HAP-1 (cell line): ENCODE measurements around the gene SMIM38.

Experiments used
- DNase-seq, 2 experiments: peaks; one replicate each; pipeline ENCODE4 v3.0.0-alpha.2; 2016 to 2020; ENCODE audit warnings: low spot score in 2 of 2
- H3K27me3 ChIP-seq: fragments of 250-450 bp; sonication (Bioruptor Pico); 2 replicates; pipeline ENCODE4 v1.5.1; 2020; ENCODE audit warnings: low read depth, mild to moderate bottlenecking, moderate library complexity
- H3K36me3 ChIP-seq: fragments of 250-450 bp; sonication (Bioruptor Pico); replicated peaks from 2 replicates; pipeline ENCODE4 v1.5.1; 2020; ENCODE audit warnings: mild to moderate bottlenecking
- H3K4me1 ChIP-seq: fragments of 250-450 bp; sonication (Bioruptor Pico); 2 replicates; pipeline ENCODE4 v1.5.1; 2020; ENCODE audit warnings: mild to moderate bottlenecking
- H3K4me3 ChIP-seq: fragments of 250-450 bp; sonication (Bioruptor Pico); 2 replicates; pipeline ENCODE4 v1.5.1; 2020; ENCODE audit warnings: mild to moderate bottlenecking, moderate library complexity
- H3K9me3 ChIP-seq: fragments of 250-450 bp; sonication (Bioruptor Pico); 2 replicates; pipeline ENCODE4 v1.5.1; 2020; ENCODE audit warnings: mild to moderate bottlenecking, moderate library complexity
- in situ Hi-C: fragments of 300-500 bp; cut with MboI; formaldehyde crosslinking; loops from 3 replicates; pipeline ENCODE4 v1.14.3; 2020; ENCODE audit warnings: low sequenced_read_pairs, inconsistent platforms, mixed read lengths

SMIM38 gene

DNA sequence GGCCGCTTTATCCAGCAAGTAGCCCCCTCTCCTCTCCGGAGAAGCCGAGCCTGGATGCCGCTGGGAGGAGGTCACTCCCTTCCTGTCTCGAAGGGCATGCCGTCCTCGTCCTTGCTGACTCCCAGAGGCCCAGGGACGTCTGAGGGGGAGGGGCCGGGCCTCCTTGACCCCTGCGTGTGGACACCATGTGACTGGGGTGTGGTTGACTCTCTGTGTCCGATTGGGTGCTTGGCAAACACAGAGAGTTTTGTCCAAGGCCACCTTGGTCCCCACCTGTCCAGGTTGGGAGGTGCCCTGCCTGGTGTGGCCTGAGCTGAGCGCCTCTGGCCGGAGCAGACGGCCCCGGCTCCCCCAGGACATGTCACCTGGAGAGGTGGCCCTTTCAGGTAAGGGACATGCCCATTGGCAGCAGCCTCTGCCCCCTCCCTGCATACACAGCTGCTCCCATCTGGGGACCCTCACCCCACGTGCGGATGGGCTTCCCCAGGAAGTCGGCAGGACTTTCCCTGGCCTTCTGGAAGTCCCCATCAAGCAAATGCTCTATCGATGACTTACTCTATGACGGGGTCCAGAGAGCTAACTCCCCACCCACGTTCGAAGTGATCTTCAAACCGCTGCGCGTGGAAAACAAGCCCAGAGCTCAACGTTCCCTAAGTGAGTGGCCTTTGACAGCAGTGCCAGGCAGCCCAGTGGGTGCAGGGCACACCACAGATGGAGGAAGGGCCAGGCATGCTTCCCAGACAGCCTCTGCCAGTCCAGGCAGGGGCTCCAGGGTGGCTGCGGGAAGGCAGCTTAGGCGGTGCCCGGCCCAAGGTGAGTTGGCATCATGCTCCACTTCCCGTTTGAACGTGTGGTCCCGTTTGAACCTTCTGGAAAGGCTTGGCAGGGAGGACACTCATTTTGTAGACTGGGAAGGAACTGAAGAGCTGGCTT, at the start of gene SMIM38:
SMIM38 (plus strand) TSS at position 634 of the 933 bp plus-strand sequence. CDS start 1,912 bp downstream, outside the sequence.
- no peaks in the 10 kb centered on the region for H3K4me1 ChIP-seq
- no peak for DNase-seq
- H3K9me3 ChIP-seq, result 0 out of 2 replicates have a peak, but pooled peaks cover 3% of the 10 kb centered on the region
- H3K36me3 ChIP-seq, result no peaks in the 10 kb centered on the region
- peaks cover 15% of the 10 kb centered on the region for H3K27me3 ChIP-seq
- H3K4me3 ChIP-seq, result no peak within 1 kb of the TSS
- in situ Hi-C loops, result no loop called here

DNA sequence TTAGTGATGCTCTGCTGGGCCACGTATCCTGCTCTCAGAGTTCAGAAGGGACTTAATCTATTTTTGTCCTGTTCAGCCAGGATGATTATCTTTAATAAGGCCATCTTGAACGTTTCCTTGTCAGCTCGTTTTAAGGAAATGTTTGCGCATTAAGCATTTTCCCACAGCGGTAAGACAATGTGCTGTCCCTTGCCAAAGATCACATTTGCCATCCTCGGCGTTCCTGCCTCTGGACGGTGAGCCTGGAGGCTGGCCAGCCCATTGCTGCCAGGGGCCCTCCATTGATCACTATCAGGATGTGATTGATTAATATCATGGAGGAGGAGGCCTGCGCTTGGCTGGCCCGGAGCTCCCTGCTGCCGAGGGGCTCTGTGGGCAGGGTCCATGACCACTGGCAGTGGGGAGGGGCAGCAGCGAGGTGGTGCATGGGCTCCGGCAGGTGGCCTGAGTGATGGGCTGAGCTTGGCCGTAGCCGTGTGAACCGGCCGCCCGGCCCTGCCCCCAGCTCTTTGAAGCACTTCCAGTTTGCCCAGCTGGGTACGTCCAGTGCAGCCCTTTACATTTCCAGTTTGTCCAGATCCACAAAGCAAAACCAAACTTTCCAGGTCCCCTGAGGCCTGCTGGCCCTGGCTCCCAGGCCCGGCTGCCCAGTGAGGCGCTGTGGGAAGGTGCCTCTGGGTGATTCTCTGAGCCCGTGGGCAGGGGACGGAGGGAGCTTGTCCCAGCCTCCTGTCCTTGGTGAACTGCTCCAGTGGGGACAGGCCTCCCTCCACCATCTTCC, 49.5 kb upstream of the SMIM38 start:
- Histone ChIP-seq H3K9me3 (no peaks in the 10 kb centered on the region), H3K36me3 (no peaks in the 10 kb centered on the region), H3K4me1 (no peaks in the 10 kb centered on the region), H3K4me3 (no peak overlapping the region), H3K27me3 (peaks cover 4% of the 10 kb centered on the region; the same call in 1 of the 2 replicates)
- DNase-seq, result no peak
- in situ Hi-C loops, result loop anchor here (5.0 kb wide), 1 partner anchor 536 kb away; the partner anchor contains the start of gene CCND1

DNA sequence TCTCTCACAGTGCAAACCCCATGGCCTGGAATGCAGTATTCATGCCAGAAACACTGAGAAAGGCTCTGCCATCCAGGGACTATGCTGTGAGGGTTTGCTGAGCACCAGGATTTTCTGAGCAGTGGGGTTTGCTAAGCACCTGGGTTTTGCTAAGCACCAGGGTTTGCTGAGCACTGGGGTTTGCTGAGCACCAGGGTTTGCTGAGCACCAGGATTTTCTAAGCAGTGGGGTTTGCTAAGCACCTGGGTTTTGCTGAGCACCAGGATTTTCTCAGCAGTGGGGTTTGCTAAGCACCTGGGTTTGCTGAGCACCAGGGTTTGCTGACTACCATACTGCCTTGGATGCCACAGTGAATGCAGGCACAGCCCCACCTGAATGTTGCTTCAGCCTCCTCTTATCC, 48.3 kb upstream of the SMIM38 start:
- peaks cover 4% of the 10 kb centered on the region; the same call in 1 of the 2 replicates for H3K27me3 ChIP-seq
- H3K9me3 ChIP-seq, result no peaks in the 10 kb centered on the region
- H3K4me1 ChIP-seq, result no peaks in the 10 kb centered on the region
- H3K36me3 ChIP-seq, result no peaks in the 10 kb centered on the region
- DNase-seq, result no peak
- in situ Hi-C loops, result loop anchor here (5.0 kb wide), 1 partner anchor 535 kb away; the partner anchor contains the start of gene CCND1
- H3K4me3 ChIP-seq, result no peak overlapping the region

DNA sequence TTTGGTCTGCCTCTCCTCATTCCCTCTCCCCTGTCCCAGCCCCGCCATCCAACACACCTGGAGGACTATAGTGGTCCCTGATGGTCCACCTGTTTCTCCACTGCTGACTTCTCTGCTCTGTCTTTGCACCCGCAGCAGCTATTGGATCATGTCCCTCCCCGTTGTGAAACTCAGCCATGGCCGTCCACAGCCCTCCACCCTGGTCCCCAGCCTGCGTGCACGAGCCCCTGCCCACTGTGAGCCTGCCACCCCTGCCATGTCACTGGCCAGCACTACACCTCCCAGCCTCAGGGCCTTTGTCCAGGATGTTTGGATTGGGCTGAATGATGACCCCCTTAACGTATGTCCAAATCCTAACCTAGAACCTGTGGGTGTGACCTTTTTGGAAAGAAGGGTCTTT, 47.7 kb upstream of the SMIM38 start:
- no peak for DNase-seq
- H3K4me1 ChIP-seq, result no peaks in the 10 kb centered on the region
- in situ Hi-C loops, result loop anchor here (5.0 kb wide), 1 partner anchor 534 kb away; the partner anchor contains the start of gene CCND1
- no peaks in the 10 kb centered on the region for H3K36me3 ChIP-seq
- H3K9me3 ChIP-seq, result no peaks in the 10 kb centered on the region
- no peak overlapping the region for H3K4me3 ChIP-seq
- H3K27me3 ChIP-seq, result peaks cover 2% of the 10 kb centered on the region; the same call in 1 of the 2 replicates

DNA sequence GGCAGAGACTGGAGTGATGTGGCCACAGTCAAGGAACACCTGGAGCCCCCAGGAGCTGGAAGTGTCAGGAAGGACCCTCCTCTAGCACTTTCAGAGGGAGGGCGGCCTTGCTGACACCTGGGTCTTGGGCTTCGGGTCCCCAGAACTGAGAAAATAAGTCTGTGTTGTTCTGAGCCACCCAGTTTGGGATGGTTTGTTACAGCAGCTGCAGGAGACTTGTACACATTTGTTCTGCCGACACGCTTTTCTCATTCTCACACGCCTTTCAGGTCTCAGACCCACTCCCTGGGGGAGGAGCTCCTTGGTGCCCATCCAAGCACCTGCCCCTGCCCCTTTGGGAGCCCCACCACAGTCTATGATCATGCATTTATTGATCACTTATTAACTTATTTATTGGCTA, 47.2 kb upstream of the SMIM38 start:
- H3K4me1 ChIP-seq, result no peaks in the 10 kb centered on the region
- H3K4me3 ChIP-seq, result no peak overlapping the region
- no peak for DNase-seq
- H3K9me3 ChIP-seq, result no peaks in the 10 kb centered on the region
- in situ Hi-C loops, result loop anchor here (5.0 kb wide), 1 partner anchor 534 kb away; the partner anchor contains the start of gene CCND1
- no peaks in the 10 kb centered on the region for H3K36me3 ChIP-seq
- H3K27me3 ChIP-seq, result no peaks in the 10 kb centered on the region; the same call in 1 of the 2 replicates

DNA sequence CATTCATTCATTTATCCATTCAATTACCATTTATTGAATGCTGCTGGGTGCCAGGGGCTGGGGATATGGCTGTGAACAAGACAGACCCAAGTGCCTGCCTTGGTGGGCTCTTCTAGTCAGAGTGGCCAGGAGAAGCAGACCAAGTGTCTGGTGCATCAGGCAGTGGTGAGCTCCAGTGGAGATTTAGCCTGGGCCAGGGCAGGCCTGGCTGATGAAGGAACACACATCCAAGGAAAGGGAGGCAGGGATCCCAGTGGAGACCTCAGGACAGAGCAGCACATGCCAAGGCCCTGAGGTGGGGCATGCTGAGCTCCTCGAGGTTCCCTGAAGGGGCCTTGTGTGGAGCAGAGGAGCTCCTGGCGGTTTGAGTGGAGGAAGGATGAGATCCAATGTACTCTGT, 46.6 kb upstream of the SMIM38 start:
- Histone ChIP-seq H3K27me3 (no peaks in the 10 kb centered on the region; the same call in 1 of the 2 replicates), H3K4me3 (no peak overlapping the region), H3K36me3 (no peaks in the 10 kb centered on the region), H3K9me3 (no peaks in the 10 kb centered on the region), H3K4me1 (no peaks in the 10 kb centered on the region)
- no peak for DNase-seq
- in situ Hi-C loops, result loop anchor here (5.0 kb wide), 1 partner anchor 533 kb away; the partner anchor contains the start of gene CCND1

DNA sequence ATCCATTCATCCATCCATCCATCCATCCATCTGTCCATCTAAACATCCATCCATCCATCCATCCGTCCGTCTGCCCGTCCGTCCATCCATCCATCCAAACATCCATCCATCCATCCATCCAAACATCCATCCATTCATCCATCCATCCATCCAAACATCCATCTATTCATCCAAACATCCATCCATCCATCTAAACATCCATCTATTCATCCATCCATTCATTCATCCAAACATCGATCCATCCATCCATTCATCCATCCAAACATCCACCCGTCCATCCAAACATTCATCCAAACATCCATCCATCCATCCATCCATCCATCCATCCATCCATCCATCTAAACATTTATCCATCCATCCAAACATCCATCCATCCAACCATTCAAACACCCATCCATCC, 45.3 kb upstream of the SMIM38 start:
- H3K27me3 ChIP-seq, result no peaks in the 10 kb centered on the region; the same call in 1 of the 2 replicates

DNA sequence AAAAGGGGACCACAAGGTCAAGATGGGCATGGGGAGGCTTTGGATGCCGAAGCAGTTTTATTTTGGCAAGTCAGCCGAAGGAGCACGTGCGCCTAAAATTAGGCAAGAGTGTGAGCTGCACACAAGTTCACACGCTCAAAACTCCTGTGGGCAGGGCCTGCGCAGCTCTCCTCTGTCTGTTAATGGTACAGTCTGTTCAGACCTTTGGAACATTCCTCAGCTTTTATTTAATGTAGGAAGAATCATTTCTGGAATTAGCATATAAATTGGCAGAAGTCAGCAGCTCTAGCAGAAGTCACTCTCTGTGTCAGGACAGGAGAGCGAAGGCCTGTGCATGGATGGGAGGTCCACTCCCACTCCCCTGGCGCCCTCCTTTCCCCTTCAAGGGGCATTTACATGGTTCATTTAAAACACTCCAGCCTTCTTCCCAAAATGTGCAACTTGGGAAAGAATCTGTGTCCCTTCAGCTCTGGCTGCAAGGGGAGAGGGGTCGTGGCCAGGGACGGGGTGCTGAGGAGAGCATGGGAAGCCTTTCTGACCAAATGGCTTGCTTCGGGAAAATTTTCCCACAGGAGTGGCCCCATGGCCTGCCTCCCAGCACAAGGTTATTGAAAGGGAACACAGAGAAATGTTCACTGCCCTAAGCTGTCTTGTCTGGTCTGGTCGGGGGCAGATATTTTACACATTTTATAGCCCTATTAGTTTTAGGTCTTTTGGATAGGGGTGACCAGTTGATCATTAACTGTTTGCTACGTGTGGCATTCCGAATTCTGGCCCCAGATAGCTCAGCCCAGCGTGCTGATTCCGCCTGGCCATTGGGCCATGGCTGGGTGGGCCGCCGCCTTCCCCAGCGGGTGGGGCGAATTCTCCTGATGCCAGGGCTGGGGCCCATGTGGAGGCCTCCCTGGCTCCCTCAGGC, 43.9 kb upstream of the SMIM38 start:
- Histone ChIP-seq H3K4me1 (no peaks in the 10 kb centered on the region), H3K27me3 (no peaks in the 10 kb centered on the region), H3K4me3 (no peak overlapping the region), H3K9me3 (no peaks in the 10 kb centered on the region), H3K36me3 (no peaks in the 10 kb centered on the region)
- in situ Hi-C loops, result no loop called here
- no peak for DNase-seq

More for the DNA sequence above, 45.3 kb upstream of the SMIM38 start:
- Histone ChIP-seq H3K9me3 (no peaks in the 10 kb centered on the region), H3K4me3 (no peak overlapping the region), H3K4me1 (no peaks in the 10 kb centered on the region), H3K36me3 (no peaks in the 10 kb centered on the region)
- DNase-seq, result no peak
- in situ Hi-C loops, result no loop called here

DNA sequence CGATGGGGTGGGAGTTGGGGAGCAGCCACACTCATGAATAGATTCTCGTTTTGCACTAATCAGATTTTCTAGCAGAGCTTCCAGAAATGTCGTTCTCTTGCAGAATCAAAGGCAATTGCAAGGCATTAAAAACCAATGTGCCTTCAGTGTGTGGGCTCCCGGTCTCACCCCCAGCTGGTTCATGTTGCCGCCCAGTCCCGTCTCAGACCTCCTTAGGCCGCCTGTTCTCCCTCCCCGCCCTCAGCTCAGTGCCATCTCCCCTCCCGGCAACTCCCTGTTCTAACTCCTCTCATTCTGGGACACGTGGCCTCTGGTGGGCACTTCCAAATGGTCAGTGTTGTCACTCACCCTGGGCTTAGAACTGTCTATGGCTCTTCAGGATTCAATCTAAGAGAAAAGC, 42.5 kb upstream of the SMIM38 start:
- Histone ChIP-seq H3K4me1 (no peaks in the 10 kb centered on the region), H3K36me3 (no peaks in the 10 kb centered on the region), H3K9me3 (no peaks in the 10 kb centered on the region), H3K4me3 (no peak overlapping the region), H3K27me3 (no peaks in the 10 kb centered on the region)
- in situ Hi-C loops, result no loop called here
- no peak for DNase-seq

DNA sequence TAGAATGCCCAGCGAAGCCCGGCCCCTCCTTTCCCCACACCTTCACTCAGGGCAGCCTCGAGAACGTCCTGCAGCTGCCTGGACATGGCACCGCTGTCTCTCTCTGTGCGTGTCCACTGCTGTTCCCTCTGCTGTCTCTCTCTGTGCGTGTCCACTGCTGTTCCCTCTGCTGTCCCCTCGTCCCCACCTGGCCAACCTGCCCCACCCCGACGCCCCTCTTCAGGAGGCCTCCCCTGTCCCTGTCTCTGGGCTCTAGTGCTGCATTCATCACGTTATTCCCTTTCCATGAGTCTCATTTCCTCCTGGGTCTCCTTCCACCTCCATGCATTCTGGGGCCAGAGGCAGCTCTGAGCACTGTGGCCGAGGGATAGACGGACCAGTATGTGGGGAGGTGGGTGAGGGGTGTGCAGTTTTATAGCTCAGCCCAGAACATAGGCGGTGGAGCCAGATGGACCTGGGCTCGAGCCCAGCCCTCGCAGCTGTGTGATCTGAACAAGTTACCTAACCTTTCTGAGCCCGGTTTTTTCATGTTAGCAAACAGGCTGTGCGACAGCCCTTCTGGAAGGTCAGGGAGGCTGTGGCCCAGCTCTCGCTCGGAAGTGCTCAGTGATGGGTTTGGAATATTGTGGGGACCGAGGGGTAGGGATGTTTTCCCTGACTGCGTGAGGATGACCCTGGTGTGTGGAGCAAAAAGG, 41.9 kb upstream of the SMIM38 start:
- Histone ChIP-seq H3K4me1 (no peaks in the 10 kb centered on the region), H3K27me3 (no peaks in the 10 kb centered on the region), H3K36me3 (no peaks in the 10 kb centered on the region), H3K9me3 (no peaks in the 10 kb centered on the region), H3K4me3 (no peak overlapping the region)
- no peak for DNase-seq
- in situ Hi-C loops, result no loop called here

DNA sequence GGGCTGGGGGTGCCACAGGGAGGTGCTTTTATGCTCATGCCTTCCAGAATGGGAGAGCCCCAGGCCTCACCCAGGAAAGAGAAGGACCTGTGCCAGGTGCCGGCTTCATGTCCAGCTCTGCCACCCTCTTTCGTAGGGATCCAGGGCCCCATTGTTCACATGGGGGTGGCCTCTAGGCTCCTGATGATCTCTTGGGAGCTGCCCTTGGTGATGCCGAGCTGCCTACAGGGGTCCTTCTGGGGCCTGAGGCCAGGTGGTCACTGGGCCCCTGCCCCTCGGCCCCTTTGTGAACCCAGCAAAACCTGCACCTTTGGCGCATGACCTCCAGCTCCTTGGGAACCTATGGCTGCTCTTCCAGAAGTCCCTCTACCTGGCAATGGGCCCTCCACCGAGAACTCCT, 41.4 kb upstream of the SMIM38 start:
- H3K4me1 ChIP-seq, result no peaks in the 10 kb centered on the region
- no peaks in the 10 kb centered on the region for H3K27me3 ChIP-seq
- H3K9me3 ChIP-seq, result no peaks in the 10 kb centered on the region
- H3K36me3 ChIP-seq, result no peaks in the 10 kb centered on the region
- in situ Hi-C loops, result no loop called here
- no peak for DNase-seq
- no peak overlapping the region for H3K4me3 ChIP-seq

DNA sequence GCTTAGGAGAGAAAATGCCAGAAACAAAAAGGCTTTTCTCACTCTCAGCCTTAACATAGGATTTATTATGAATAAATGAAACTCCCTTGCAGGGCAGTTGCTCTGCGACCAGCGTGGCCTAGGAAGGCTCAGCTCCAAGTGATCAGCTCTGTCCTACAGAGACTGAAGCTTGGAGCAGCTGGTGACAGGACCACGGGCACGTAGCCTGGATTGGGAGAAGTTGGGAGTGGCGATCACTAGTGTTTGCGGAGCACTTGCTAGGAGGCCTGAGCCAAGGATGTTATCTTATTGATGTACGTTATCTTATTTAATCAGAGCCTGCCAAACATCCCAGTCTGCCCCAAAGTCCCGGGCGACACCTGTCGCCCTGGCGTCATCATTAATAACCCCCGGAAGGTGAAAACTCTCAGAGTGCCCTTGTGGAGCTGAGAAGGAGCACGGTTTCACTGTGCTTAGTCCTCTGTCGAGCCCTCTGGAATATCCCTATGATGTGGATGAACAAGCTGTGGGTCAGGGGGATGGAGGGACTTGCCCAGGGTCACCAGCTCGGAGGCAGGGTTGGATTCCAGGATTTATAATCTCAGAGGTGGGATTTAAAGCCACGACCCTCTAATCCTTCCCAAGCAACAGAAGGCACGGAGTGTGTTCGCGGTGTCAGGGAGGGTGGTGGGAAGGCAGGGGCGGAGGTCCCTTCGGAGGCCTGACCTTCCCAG, 40.8 kb upstream of the SMIM38 start:
- no peaks in the 10 kb centered on the region for H3K4me1 ChIP-seq
- H3K9me3 ChIP-seq, result no peaks in the 10 kb centered on the region
- no peaks in the 10 kb centered on the region for H3K27me3 ChIP-seq
- in situ Hi-C loops, result no loop called here
- no peak overlapping the region for H3K4me3 ChIP-seq
- no peaks in the 10 kb centered on the region for H3K36me3 ChIP-seq
- DNase-seq, result no peak
